PFSK-1 (cell line): ENCODE results near the gene PPP2R2C.

Experiments used
- FOXP2 ChIP-seq: optimal IDR thresholded peaks from 2 replicates; pipeline ENCODE3; 2011; ENCODE audit warnings: borderline replicate concordance, control low read depth, inconsistent platforms; ENCODE audit not compliant: insufficient read depth; ENCODE audit errors: extremely low read length, extremely low read depth
- POLR2AphosphoS5 ChIP-seq: IDR thresholded peaks from 2 replicates; pipeline ENCODE4 v1.6.1; 2012; ENCODE audit warnings: low read depth, mild to moderate bottlenecking, control low read depth, low read length, moderate library complexity
- SIN3A ChIP-seq: IDR thresholded peaks from 2 replicates; pipeline ENCODE4 v1.6.1; 2012; ENCODE audit warnings: mild to moderate bottlenecking, low read length, moderate library complexity, borderline replicate concordance; ENCODE audit not compliant: insufficient read depth
- TAF1 ChIP-seq: IDR thresholded peaks from 2 replicates; pipeline ENCODE4 v1.6.1; 2012; ENCODE audit warnings: low read length, control low read depth, borderline replicate concordance; ENCODE audit not compliant: insufficient read depth
- TF ChIP-seq, protein P1 (sequence below), 2 experiments: IDR thresholded peaks; 2 replicates each; pipeline versions ENCODE4 v1.6.1 to v1.8.0; 2011 to 2012; ENCODE audit warnings: low read depth in 2 of 2, low read length in 2 of 2, control low read depth in 1 of 2, inconsistent platforms in 1 of 2, mild to moderate bottlenecking in 1 of 2, moderate library complexity in 1 of 2; ENCODE audit not compliant: insufficient read depth in 1 of 2

Gene PPP2R2C

GRCh38 chr4:6328526-6328925, 143.9 kb downstream of the PPP2R2C start:
- TF ChIP-seq, protein P1, sequence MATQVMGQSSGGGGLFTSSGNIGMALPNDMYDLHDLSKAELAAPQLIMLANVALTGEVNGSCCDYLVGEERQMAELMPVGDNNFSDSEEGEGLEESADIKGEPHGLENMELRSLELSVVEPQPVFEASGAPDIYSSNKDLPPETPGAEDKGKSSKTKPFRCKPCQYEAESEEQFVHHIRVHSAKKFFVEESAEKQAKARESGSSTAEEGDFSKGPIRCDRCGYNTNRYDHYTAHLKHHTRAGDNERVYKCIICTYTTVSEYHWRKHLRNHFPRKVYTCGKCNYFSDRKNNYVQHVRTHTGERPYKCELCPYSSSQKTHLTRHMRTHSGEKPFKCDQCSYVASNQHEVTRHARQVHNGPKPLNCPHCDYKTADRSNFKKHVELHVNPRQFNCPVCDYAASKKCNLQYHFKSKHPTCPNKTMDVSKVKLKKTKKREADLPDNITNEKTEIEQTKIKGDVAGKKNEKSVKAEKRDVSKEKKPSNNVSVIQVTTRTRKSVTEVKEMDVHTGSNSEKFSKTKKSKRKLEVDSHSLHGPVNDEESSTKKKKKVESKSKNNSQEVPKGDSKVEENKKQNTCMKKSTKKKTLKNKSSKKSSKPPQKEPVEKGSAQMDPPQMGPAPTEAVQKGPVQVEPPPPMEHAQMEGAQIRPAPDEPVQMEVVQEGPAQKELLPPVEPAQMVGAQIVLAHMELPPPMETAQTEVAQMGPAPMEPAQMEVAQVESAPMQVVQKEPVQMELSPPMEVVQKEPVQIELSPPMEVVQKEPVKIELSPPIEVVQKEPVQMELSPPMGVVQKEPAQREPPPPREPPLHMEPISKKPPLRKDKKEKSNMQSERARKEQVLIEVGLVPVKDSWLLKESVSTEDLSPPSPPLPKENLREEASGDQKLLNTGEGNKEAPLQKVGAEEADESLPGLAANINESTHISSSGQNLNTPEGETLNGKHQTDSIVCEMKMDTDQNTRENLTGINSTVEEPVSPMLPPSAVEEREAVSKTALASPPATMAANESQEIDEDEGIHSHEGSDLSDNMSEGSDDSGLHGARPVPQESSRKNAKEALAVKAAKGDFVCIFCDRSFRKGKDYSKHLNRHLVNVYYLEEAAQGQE (IDR thresholded peaks at IDR 0.05; ENCODE audit: insufficient read depth in 1 of 2, low read depth in 2 of 2, low read length in 2 of 2): no peak
- TF ChIP-seq SIN3A: no peak
- no peak for TF ChIP-seq TAF1
- TF ChIP-seq FOXP2: no peak
- TF ChIP-seq POLR2AphosphoS5: no peak

DNA sequence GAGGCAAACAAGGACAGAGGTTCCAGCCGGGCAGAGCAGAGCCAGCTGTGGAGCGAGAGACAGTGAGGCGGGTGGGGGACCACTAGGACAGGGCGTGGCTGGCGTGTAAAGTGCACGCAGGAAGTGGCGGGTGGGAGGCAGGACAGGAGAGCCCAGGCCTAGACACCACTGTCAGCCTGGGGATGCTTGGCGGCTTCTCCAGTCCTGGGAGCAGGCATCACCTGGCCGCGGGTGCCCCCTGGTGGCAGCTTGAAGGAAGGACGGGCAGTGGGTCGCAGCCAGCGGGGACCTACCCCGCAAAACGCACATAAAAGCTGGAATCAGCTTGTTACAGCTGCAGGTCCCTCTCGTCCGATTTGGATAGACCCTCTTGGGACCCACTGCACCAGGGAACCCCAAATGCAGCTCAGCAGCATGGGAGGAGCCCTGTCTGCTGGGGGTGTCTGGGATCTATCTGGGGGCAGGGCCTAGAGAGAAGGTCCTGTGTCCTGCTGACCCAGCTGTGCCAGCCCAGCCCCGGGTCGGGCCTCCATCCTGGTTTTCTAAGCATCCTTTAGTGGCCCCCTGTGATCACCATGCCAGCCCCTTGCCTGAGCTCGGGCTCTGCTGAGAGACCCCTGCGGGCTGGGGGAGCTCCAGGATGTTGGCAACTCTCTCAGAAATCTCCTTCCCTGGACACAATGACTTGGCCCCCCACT, 145.0 kb downstream of the PPP2R2C start:
- TF ChIP-seq FOXP2 (no peak), POLR2AphosphoS5 (no peak), SIN3A (no peak), TAF1 (no peak)
- TF ChIP-seq, protein P1 (IDR thresholded peaks at IDR 0.05; ENCODE audit: insufficient read depth in 1 of 2, low read depth in 2 of 2, low read length in 2 of 2): no peak

GRCh38 chr4:6326312-6327060, 145.9 kb downstream of the PPP2R2C start:
- TF ChIP-seq FOXP2: no peak
- TF ChIP-seq, protein P1 (IDR thresholded peaks at IDR 0.05; ENCODE audit: insufficient read depth in 1 of 2, low read depth in 2 of 2, low read length in 2 of 2): no peak
- TF ChIP-seq TAF1: no peak
- no peak for TF ChIP-seq SIN3A
- no peak for TF ChIP-seq POLR2AphosphoS5

DNA sequence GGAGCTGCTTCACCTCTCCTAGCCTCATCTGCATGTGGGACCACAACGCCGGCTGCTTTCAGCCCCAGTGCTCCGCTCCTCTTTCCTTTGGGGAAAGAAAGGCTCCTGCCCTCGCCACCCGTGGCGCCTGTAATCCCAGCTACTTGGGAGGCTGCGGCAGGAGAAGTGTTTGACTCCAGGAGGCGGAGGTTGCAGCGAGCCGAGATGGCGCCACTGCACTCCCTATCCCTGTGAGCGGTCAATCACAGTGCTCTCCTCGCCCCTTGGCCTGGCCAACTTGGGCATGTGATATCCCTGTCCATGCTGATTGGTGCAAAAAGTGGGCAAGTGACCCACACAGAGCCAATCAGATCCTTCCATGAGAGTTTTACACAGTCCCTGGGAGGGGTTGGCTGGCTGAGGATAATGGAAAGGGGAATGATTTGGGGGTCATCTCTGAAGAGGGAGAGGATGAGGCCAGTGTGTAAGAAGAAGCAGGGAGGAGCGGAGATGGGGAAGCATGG, 146.6 kb downstream of the PPP2R2C start:
- TF ChIP-seq FOXP2 (no peak), POLR2AphosphoS5 (no peak), TAF1 (no peak), SIN3A (no peak)
- TF ChIP-seq, protein P1 (IDR thresholded peaks at IDR 0.05; ENCODE audit: insufficient read depth in 1 of 2, low read depth in 2 of 2, low read length in 2 of 2): no peak
